ENCODE measurements around the gene USP7. TPM values are rescaled to one million over a fixed set of nuclear protein-coding genes. Genes with fewer than 3 reads are reported as not detected.
"Not testable (repeated sequence)": the region's sequence is repeated elsewhere in the genome, so short reads cannot be mapped to it uniquely, and the experiment has no call there.

USP7 gene
- polyA plus RNA-seq, 10 donors, result 51.1 to 87.6 (median 67.8) TPM

DNA sequence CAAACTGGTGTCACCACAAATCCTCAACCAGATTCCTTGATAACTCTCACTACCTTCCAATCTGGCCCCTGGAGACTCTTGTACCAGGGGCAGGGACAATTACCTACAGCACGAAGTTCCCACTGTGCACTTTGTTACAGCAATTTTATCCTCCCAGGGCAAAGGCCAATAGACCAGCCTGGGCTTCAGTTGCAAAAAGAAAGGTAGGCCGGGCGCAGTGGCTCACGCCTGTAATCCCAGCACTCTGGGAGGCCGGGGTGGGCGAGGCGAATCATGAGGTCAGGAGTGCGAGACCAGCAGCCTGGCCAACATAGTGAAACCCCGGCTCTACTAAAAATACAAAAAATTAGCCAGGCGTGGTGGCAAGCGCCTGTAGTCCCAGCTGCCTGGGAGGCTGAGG, 36.9 kb downstream of the USP7 start:
- DNase-seq, result no peak

DNA sequence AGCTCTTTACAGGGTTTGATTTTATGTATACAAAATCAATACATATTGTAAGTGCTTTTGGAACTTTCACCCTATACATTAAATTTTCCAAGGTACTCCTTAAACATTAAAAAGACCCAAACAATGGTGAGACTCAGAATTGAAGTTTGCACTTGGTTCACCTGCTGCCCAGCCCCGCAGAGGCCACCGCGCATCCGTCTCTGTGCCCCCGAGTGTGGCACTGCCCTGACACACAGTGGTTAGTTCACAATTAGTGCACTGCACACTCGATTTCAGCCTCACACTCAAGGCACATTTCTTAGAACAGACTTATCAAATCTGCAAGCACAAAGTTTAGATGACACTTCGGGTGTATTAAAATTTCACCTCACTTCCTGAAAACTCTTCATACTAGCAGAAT, 38.3 kb downstream of the USP7 start:
- DNase-seq, result no peak

DNA sequence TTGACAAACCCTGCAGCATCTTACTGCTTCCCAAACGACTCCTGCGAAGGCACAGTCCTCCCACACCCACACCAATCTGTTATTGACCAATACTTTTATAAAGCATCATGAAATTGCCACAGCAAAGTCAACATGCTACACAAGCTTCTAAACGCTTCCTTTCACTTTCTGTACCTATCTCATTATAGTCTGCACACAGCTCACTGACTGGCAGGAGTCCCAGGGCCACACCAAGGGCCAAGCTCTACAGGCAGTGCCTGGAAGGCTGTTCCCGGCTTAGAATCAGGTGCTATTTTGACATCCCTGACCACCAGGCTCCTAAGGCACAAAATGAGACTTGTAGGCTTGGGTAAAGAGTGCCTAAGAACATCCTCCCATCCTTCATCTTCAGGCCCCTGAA, 39.5 kb downstream of the USP7 start:
- DNase-seq, result no peak

DNA sequence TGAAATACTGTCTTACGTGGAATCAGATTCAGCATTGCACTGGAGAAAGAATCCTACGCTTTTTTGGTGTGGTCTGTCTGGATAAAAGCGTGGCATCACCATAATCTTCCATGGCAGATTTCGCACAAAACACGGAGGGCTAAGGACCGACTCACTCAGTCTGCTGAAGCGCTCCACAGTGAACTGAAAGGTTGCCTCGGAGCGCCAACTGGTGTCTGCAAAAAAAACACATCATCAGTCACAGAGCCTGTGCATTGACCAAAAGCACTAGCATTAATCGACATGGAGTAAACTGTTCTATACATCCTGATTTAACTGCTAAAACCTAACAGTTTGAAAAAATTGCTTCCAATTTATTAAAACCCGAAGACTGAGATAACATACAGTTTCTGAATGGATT, 40.5 kb downstream of the USP7 start:
- DNase-seq, result no peak

DNA sequence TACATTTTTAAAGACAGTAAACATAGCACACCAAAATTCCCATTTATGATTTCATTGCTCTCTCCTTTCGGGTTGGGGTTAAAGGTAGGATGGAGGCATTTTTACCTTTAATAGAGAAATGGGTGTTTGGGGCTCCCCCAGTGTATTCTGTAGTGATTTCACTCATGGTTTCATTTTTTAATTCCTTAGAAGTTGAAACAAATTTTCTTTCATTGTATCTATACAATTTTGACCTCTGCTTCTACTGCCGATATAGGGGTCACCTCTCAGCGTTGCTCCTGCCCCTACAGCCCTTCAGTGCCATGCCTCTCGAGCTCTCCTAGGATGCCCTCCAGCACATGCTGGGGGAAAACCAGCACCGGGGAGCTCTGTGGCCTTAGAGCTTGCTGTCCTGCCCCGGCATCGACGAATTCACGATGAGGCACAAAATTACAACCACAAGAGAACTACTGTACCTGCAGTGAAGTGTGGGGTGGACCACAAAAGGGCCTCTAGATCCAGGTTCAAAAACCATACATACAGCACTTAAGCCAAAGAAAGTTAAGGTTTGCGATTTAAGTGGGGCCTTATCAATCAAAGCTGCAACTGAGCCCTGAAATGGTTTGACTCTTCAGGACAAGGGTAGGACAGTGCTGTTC, 42.2 kb downstream of the USP7 start:
- no peak for DNase-seq

DNA sequence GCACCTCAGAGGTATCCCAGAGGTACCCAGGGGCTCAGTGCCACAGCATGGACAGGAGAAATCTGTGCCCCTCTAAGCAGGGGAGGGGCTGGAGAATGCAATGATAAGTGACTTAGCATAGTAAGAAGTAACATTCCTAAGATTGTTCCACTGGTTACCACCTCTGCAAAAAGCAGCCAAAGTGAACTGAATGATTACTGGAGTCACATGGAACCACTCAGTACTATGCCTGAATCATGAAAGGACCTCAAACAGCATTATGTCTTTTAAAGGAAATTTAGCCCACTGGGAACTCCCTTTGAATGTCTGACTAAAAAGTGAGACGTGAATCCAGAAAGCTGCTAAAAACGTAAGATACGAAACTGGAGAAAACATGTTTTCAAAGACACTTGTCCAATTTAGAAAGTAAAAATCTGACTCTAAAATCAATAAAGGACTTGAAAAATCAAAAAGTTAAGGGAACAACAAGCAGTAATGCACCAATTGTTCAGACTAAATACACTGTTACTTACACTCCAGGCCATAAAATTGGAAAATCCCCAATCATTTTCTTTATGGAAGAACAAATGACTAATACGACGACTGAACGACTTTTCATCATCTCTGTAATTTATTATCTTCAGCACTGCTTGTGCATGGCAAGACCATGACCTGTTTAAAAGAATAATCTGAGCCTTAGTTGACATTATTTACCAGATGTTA, 42.9 kb downstream of the USP7 start:
- no peak for DNase-seq

DNA sequence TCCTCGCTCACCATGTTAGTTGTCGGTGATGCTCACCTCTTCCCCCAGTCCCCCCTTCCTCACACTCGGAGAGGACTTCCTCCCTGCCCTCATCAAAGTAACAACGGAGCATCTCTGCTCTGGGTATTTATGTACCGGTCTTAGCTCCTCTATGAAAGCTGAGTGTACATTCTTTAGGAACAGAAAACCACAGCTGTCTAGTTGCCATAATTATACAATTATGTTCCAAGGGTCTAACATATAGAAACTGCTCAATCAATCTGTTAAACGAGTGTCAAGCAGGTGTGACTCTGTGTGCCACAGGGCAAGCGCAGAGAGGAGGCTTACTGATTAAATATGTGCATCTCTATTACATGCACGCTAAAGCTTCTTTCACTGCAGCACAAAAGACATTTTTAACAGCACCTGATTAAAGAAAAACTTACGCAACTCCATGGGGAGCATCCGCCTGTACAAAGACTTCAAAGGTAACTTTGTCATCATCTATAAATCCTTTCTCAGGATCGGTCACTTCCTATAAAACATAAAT, 43.7 kb downstream of the USP7 start:
- DNase-seq, result no peak

DNA sequence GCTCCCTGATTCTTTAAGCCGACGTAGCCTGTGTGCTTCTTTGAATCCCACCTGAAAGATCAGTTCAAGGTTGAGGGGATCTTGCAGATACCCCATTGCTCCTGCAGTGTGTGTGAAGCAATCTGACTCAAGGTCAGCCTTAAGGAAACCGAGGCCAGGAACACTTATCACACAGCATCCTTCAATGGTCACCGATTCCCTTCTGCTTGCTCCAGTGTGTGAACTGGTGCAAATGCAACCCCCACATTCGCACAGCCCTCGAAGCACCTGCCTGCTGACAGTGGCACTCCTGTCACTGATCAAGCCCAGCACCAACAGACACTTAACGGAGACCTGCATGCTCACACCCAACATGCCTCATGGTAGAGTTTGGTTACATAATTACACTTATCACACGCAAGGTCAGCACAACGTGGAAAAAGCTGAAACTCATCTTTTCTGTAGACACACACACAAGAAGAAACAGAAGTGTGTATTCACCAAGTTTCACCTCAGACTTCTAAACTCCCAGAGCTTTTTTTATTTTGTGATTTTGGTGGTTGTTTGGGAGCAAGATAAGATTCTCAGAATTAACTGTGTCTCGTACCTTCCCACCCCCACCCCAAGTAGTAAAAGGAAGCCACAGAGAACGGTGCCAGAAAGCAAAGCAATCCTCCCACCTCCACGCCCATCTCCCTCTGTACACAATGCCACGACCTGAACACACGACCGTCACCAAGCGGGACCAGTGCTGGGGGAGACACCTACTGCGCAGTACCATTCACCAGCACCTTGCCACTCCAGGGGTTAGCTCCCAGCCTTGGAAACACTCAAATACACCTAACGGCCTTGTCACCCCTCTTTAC, 44.4 kb downstream of the USP7 start:
- DNase-seq, result no peak

DNA sequence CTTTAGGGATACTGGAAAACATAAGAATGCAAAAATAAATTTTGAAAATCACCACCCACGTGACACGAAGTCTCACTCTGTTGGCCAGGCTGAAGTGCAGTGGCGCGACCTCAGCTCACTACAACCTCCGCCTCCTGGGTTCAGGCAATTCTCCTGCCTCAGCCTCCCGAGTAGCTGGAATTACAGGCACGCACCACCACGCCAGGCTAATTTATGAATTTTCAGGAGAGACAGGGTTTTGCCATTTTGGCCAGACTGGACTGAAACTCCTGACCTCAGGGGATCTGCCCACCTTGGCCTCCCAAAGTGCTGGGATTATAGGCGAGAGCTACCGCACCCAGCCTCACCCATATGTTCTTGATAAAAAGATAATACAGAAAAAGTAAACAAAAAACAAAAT, 46.4 kb downstream of the USP7 start:
- not testable (repeated sequence) for DNase-seq

DNA sequence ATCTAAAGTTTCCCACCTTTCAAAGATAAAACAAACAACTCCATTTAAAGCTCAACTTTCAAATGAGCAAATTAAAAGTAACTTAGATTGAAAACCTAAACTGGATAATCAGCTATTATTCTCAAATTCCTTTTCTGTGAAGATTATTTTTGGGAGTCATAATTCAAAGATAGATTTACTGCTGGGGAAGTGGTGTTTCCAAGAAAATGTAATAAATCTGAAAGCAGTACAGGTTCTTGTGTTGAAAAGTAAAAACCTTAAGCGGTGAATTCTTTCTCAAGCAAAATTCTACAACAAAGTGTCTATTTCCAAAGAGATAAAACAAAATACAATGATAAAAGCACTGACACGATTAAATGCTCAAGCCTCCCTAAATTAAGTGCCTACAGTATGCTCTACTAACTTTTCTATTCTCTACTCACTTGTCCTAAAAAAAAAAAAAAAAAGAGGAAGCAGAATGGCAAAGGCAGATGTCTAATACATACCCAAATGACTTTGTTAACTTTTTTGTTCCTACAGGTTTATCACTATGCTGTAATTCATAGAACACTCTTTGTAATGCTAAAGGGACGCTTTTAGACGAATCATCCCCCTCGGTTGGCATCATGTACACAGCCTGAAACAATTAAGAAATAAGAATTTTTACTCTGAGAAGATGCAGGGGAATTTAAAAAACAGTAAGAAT, 47.0 kb downstream of the USP7 start:
- DNase-seq, result no peak

DNA sequence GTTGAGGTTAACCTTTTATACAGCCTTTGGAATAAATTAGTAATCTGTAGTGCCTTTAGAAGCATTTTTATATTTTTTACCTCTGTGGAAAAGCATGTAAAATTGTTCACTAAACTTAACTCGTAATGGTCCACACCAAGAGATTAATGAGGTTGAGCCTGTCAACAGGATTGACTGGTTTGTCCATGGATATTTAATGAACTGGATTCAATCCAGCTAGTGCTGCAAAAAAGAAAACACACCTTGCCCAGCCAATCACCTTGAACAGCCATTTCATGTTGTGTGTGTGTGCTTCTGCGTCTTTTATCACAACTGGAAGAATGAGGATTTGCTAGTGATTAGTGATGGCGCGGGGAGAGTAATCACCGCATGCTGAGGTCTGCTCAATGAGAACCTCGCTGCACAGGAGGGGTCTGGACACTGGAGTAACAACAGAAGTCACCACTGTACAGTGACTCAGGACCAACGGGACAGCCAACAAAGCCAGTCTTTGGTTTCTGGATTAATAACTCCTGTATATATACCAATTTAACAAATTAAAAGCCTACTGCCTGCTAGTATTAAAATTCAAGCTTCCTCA, 47.9 kb downstream of the USP7 start:
- no peak for DNase-seq

DNA sequence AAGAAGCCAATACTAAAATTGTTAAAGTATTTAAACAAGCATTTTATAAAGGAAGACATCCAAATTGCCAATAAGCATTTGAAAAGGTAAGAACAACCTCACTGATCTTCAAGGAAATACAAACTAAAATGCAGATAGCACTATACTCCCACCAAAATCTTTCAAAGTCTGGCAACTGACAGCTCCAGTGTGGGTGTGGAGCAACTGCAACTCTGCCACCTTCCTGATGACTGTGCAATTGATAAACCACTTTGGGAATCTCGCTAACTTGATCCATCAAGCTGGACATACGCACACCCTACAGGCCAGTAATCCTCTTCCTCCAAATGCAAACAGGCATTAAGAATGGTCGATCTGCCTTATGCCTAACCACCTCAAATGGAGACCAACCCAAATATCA, 49.6 kb downstream of the USP7 start:
- DNase-seq, result no peak

DNA sequence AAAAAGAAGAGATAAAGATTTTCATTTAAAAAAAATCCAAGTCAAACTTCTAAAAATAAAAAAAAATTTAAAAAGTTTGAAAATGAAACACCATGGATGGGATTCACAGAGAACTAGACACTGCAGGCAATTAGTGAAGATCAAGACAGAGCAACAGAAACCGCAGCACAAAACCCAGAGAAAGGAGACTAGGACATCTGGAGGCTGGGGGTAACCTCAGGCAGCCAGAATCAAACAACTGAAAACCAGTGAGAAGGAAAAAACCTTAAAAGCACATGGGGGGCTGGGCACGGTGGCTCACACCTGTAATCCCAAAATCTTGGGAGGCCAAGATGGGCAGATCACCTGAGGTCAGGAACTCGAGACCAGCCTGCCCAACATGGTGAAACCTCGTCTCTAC, 50.9 kb downstream of the USP7 start:
- no peak for DNase-seq

DNA sequence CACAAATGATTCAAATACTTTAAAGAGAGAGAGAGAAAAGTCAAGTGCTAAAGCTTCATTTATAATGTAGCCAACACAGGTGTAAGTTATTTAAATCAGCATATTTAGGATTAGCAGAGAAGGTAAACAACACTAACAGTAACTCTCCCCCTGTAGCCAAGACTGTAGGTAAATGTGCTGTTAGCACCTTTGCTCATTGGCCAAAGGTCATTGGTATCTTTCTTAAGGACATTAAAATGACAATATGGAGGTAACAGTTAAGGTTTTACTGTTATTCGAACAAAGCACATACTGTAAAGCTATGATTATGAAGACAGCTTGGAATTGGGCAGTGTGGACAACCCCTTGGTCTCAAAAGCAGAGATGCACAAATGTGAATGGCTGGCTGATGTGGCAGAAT, 52.9 kb downstream of the USP7 start:
- DNase-seq, result no peak

DNA sequence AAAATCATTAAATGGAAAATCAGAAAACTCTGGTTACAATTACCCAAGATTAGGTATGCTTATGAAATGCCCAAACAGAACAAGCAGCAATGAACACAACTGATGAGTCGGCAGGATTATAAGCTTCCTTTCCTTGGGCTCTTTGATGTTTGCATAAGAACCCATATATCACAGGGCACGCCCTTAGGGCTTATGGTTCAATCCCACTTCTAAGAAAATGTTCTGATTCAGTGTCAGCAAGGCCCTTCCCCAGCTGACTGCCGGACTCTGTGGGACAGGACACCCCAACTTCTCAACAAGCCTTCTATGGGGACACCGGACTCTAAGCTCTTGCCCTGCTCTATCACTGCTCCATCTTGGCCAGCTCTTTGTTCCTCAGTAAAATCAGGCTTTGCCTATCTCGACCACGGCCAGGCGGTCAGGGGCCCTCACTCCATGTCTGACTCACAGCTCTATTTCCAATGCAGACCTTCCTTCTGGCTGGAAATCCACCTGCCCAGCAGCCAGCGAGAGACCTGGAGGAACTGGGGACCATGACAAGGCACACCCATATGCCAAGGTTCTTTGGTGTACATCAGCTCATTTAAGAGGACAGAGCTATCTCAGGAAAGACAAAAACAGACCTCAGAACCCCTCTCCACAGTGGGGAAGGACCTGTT, 54.8 kb downstream of the USP7 start:
- DNase-seq, result no peak

DNA sequence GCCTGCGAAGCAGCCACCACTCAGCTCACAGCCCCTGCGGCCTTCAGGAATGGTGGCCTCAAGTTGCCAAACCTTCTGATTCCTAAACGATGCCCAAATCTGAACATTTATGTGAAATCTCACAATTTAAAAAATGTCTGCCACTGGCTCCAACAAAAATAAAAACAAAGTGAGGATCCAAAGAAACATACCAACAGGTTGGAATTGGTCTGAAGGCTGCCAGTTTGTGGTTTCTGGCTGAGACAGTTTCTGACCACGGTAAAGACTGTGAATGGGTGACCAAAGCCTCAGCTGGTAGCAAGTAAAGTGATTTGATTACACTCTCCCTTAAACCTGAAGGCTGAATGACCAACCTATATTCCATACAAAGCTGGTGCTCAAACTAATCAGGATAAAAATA, 56.6 kb downstream of the USP7 start:
- no peak for DNase-seq

DNA sequence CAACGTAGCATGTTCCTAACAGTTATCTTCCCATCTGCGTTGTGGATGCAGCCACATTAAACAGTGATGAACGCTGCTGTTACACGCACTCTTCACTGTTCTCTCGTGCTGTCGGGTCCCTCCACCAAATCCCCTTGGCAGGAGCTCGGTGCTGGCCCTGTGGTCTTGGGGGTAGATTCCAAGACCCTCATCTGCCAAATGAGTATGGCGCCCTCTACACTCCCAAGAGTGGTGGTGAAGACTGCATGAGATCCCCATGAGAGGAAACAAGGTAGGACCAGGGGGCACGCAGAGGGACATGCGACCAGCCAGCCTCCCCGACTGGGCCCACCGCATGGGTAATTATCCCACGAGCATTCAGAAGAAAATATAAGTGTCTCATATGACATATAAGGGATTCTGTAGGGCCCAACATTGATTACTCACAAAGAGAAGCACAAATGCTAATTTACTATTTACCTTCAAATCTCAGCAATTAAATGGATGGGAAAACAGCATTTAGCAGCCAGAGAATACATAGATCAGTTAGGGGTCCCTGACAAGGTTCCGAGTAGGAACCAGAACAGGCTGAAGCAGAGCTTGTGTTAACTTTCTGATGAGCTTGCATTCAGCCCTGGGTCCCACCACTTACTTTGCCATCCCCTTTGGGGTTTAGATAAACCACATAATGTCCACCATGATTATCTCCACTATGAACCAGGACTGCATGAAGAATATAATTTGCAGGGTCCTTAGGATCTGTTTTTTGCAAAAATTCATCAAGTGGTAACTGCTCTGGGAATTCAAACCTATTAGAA, 57.7 kb downstream of the USP7 start:
- DNase-seq, result no peak

DNA sequence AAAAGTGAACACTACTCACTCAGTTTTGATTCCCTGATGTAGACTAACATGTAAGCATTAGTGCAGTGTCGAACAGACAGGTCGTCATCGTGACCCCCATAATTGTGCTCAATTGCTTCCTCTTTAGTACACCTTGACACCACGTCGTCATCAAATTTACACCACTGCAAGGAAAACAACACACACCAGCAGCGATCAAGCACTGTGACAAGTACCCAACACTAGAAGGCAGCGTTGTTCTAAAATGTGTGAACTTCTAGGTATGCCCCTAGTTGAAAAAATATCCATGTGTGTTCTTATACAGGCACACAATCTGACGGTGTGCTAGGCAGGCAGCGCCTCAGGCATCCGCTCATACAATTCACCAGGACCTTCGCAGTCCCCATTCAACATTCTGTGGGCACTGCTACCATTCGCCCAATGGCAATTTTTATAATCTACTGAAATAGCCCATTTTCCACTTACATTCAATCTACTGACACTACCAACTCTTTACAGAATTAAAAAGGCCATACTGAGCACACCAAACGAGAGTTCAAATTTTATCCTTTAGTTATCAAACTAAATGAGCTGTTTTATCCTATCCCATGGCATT, 58.4 kb downstream of the USP7 start:
- no peak for DNase-seq

DNA sequence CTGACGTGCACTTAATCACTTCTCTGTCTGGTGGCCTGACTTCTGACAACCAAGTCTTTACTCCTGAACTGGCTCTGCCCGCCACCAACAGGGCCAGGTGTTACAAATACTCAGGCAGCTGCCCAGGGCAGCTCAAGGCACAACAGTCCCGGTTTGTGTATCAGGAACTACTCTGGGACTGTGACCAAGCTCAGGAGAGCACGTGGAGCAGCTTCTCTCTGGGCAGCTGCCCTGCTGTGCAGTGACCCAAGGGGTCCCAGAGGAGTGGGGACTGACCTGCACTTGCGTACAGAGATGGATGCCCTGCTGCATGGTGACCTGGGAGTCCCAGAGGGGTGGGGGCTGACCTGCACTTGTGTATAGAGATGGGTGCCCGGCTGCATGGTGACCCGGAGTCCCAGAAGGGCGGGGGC, 59.7 kb downstream of the USP7 start:
- DNase-seq, result no peak

DNA sequence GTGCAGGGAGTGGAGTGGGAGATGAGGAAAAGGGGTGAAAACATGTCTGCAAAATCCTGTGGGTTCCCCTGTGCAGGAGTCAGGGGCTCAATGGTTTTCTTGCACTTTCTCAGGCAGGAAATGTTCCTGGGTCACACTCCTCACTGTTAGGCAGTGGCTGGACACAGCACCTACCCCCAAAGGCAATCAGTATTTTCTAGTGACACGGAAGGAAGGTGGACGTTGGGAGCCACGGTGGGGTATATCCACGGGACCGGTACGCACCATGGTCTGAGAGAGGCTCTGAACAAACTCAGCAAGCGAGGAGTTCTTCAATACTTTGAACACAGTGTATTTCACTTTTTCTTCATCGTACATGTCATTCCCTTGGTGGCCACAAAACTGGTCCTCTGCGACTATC, 60.7 kb downstream of the USP7 start:
- no peak for DNase-seq
